SK-N-SH treated with all-trans-retinoic acid at 6 μM for 48 hours (cell line): ENCODE results near the gene POLR3B.

Source experiments
- ATAC-seq: fragments of 200-7000 bp; cut with Tn5 transposase; 3 replicates; pipeline ENCODE4 v1.9.1; 2020; ENCODE audit warnings: mild to moderate bottlenecking, moderate library complexity
- ARNTL ChIP-seq: fragments of 450-650 bp; formaldehyde crosslinking; IDR thresholded peaks from 2 replicates; pipeline ENCODE4 v1.5.0; 2020; ENCODE audit warnings: low read depth, mild to moderate bottlenecking, moderate library complexity, borderline replicate concordance
- BACH2 ChIP-seq: fragments of 250-450 bp; sonication (Bioruptor Pico); IDR thresholded peaks from 2 replicates; pipeline ENCODE4 v1.9.0; 2021; ENCODE audit warnings: mild to moderate bottlenecking, borderline replicate concordance
- CSDC2 ChIP-seq: fragments of 250-450 bp; sonication (Bioruptor Pico); IDR thresholded peaks from 2 replicates; pipeline ENCODE4 v1.5.0; 2020; ENCODE audit warnings: mild to moderate bottlenecking, moderate library complexity
- CSRNP3 ChIP-seq: fragments of 250-450 bp; sonication (Bioruptor Pico); IDR thresholded peaks from 2 replicates; pipeline ENCODE4 v1.5.1; 2021; ENCODE audit warnings: mild to moderate bottlenecking, moderate library complexity
- ESRRG ChIP-seq: fragments of 250-450 bp; sonication (Bioruptor Pico); IDR thresholded peaks from 2 replicates; pipeline ENCODE4 v1.6.1; 2021; ENCODE audit warnings: mild to moderate bottlenecking
- GLIS3 ChIP-seq: fragments of 250-450 bp; sonication (Bioruptor Pico); IDR thresholded peaks from 2 replicates; pipeline ENCODE4 v1.5.0; 2020; ENCODE audit warnings: mild to moderate bottlenecking, moderate library complexity
- ISL1 ChIP-seq: fragments of 250-450 bp; sonication (Bioruptor Pico); IDR thresholded peaks from 2 replicates; pipeline ENCODE4 v2.1.2; 2022; ENCODE audit warnings: mild to moderate bottlenecking, moderate library complexity
- OSR1 ChIP-seq: fragments of 250-450 bp; sonication (Bioruptor Pico); IDR thresholded peaks from 2 replicates; pipeline ENCODE4 v1.8.0; 2022; ENCODE audit warnings: moderate library complexity, mild to moderate bottlenecking, inconsistent platforms
- PATZ1 ChIP-seq: fragments of 250-450 bp; sonication (Bioruptor Pico); IDR thresholded peaks from 2 replicates; pipeline ENCODE4 v1.8.0; 2020; ENCODE audit warnings: mild to moderate bottlenecking, moderate library complexity, borderline replicate concordance
- PPARA ChIP-seq: fragments of 250-450 bp; sonication (Bioruptor Pico); IDR thresholded peaks from 2 replicates; pipeline ENCODE4 v1.5.0; 2020; ENCODE audit warnings: mild to moderate bottlenecking, borderline replicate concordance
- RARB ChIP-seq: fragments of 250-450 bp; sonication (Bioruptor Pico); IDR thresholded peaks from 2 replicates; pipeline ENCODE4 v1.8.0; 2021; ENCODE audit warnings: mild to moderate bottlenecking, moderate library complexity
- SNAI2 ChIP-seq: fragments of 250-450 bp; sonication (Bioruptor Pico); IDR thresholded peaks from 2 replicates; pipeline ENCODE4 v1.5.0; 2020; ENCODE audit warnings: mild to moderate bottlenecking, moderate library complexity
- TCF4 ChIP-seq: fragments of 250-450 bp; sonication (Bioruptor Pico); IDR thresholded peaks from 2 replicates; pipeline ENCODE4 v1.8.0; 2021; ENCODE audit warnings: mild to moderate bottlenecking, moderate library complexity, borderline replicate concordance
- ZFP3 ChIP-seq: fragments of 250-450 bp; sonication (Bioruptor Pico); IDR thresholded peaks from 2 replicates; pipeline ENCODE4 v1.5.0; 2020; ENCODE audit warnings: mild to moderate bottlenecking, moderate library complexity
- ZFP30 ChIP-seq: fragments of 450-650 bp; formaldehyde crosslinking; IDR thresholded peaks from 2 replicates; pipeline ENCODE4 v1.5.0; 2022; ENCODE audit warnings: mild to moderate bottlenecking, moderate library complexity
- ZNF565 ChIP-seq: fragments of 450-650 bp; formaldehyde crosslinking; conservative IDR thresholded peaks from 2 replicates; pipeline ENCODE4 v1.5.0; 2020; ENCODE audit warnings: low read depth, mild to moderate bottlenecking, moderate library complexity
- ZNF70 ChIP-seq: fragments of 450-650 bp; formaldehyde crosslinking; IDR thresholded peaks from 2 replicates; pipeline ENCODE4 v1.5.0; 2020; ENCODE audit warnings: mild to moderate bottlenecking, moderate library complexity
- ZNF8 ChIP-seq: fragments of 450-650 bp; formaldehyde crosslinking; IDR thresholded peaks from 2 replicates; pipeline ENCODE4 v1.5.0; 2020; ENCODE audit warnings: mild to moderate bottlenecking, moderate library complexity
- TF ChIP-seq, protein P1 (sequence below): fragments of 250-450 bp; sonication (Bioruptor Pico); IDR thresholded peaks from 2 replicates; pipeline ENCODE4 v1.8.0; 2021; ENCODE audit warnings: low read depth, mild to moderate bottlenecking, moderate library complexity, borderline replicate concordance

Gene POLR3B

DNA sequence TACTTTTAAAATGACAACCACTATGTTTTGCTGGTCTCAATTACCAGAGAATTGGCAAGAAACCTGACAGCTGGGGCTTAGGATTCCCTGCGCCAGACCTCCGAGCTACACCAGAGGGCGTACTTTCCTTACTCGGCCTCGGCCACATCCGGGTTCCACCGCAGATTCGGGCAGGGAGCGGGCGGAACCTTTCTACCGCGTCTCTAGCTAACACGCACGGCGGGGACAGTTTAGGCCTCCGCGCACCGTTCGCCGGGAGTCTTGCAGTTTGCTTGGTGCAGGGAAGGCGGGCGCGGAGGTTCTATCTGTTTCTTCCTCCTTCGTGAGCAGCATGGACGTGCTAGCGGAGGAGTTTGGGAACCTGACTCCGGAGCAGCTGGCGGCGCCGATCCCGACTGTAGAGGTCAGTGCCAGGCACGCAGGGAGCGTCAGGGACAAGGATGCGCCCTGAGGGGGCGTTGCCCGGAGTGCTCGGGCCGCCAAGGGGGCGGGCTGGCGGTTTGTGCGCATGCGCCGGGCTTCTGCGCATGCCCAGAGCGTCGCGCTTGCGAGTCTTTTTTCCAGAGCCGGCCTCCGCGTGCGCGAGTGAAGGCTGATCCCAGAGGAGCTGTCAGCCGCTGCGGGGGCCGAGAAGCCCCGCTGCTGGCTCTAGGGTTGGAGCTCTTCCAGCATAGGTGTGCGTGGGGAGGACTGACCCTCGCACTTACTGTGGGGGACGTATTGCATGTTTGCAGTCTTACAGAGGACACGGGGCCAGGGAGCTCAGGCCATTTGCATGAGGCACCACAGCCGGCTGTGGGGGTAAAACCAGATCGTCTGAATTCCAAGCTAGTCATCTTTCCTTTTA lies at the start of gene POLR3B:
Gene POLR3B (plus strand): TSS at position 200 of the 847 bp plus-strand sequence. CDS start 132 bp downstream, at position 332.
- TF ChIP-seq ZNF565, result no peak
- TF ChIP-seq PATZ1 (CRISPR knock-in tag), result no peak
- peak; percentile 94 for ATAC-seq

GRCh38 chr12:106308121-106308520 lies 49.4 kb upstream of the POLR3B start:
- TF ChIP-seq, protein P1, sequence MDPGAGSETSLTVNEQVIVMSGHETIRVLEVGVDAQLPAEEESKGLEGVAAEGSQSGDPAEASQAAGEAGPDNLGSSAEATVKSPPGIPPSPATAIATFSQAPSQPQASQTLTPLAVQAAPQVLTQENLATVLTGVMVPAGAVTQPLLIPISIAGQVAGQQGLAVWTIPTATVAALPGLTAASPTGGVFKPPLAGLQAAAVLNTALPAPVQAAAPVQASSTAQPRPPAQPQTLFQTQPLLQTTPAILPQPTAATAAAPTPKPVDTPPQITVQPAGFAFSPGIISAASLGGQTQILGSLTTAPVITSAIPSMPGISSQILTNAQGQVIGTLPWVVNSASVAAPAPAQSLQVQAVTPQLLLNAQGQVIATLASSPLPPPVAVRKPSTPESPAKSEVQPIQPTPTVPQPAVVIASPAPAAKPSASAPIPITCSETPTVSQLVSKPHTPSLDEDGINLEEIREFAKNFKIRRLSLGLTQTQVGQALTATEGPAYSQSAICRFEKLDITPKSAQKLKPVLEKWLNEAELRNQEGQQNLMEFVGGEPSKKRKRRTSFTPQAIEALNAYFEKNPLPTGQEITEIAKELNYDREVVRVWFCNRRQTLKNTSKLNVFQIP (CRISPR knock-in tag), result no peak
- TF ChIP-seq ZNF565 (no peak), ZNF8 (CRISPR knock-in tag) (no peak)

GRCh38 chr12:106308611-106309010 lies 48.9 kb upstream of the POLR3B start:
- no peak; the same call in 2 of the 3 replicates for ATAC-seq
- TF ChIP-seq BACH2 (CRISPR knock-in tag) (no peak), RARB (CRISPR knock-in tag) (no peak), ZNF70 (CRISPR knock-in tag) (no peak), OSR1 (CRISPR knock-in tag) (no peak), ISL1 (CRISPR knock-in tag) (no peak), TCF4 (no peak), ZFP30 (no peak), ZFP3 (no peak), SNAI2 (CRISPR knock-in tag) (no peak), ESRRG (CRISPR knock-in tag) (no peak), CSRNP3 (no peak)

More at GRCh38 chr12:106308121-106308520, 49.4 kb upstream of the POLR3B start:
- ATAC-seq, result no peak

DNA sequence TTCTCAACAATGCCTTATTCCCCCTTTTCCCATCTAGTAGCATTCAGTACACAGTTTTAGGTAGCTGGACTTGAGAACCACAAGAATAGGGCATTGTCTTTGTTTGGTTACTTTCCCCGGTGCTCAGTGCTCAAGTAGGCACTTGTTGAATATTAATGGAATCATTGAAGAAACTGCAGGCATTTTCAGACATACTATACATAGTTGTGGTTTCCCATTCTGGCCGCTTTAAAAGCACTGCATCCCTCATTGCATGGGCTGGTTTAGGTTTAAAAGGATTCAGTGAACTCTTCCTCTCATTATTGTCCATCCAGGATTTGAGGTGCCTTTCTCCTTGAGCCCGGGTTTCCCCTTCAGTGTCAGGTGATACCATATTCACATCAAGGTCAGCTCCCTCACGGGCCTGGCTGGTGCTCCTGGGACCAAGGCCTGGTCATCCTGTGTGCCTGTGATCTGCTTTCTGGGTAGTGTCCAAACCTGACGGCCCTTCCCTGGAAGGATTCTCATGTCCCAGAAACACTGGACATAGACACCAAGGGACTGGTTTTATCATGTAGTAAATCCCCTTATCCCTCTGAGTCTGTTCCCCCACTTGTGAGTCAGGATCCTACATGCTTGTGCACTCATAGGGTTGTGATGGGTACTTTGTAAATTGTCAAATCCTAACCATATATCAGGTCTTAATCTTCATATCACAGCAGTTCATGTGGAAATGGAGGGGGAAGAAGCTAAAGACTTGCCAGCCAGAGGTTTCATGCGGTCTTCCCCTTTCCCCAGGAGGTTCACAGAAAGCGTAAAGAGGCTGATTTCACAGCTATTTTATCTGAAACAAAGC lies 47.7 kb upstream of the POLR3B start:
- TF ChIP-seq ZNF70 (CRISPR knock-in tag) (no peak), ZFP3 (no peak), ARNTL (CRISPR knock-in tag) (no peak), PATZ1 (CRISPR knock-in tag) (no peak), PPARA (CRISPR knock-in tag) (no peak), ESRRG (CRISPR knock-in tag) (no peak), BACH2 (CRISPR knock-in tag) (no peak)
- TF ChIP-seq, all 23 proteins: peak for 0
- peak; percentile 98 for ATAC-seq

DNA sequence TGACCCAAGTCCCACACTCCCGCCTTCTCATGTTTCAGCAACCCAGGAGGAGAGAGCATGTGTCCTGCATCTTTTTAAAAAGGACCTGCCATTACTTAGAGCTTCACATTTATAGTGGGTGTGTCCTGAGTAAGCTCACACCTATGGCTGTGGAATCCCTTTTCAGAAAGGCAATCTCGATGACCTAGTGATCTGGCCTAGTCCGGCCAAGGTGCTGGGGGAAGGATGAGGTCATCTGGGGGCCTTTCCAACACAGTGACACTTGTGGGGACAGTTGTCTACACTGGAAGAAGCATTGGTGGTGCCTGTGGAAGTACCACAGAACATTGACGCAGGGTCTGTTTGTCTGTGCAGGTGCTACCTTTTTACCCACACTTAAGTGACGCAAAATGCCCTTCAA lies 46.9 kb upstream of the POLR3B start:
- no peak for ATAC-seq
- TF ChIP-seq TCF4, result no peak
- no peak for TF ChIP-seq GLIS3
- TF ChIP-seq BACH2 (CRISPR knock-in tag), result no peak
- TF ChIP-seq CSRNP3, result no peak
- TF ChIP-seq PATZ1 (CRISPR knock-in tag), result no peak
- no peak for TF ChIP-seq CSDC2 (CRISPR knock-in tag)
- TF ChIP-seq ZNF8 (CRISPR knock-in tag), result no peak
- no peak for TF ChIP-seq ZNF565
- TF ChIP-seq, protein P1 (CRISPR knock-in tag), result no peak
- no peak for TF ChIP-seq ZNF70 (CRISPR knock-in tag)
- no peak for TF ChIP-seq ISL1 (CRISPR knock-in tag)
- TF ChIP-seq, all 23 proteins: peak for 0
